ENCODE results near the gene TACC2. TPM values are rescaled to one million over a fixed set of nuclear protein-coding genes. Genes with fewer than 3 reads are reported as not detected.

TACC2 gene
- polyA plus RNA-seq, 4 donors, result 28.6 to 99.5 (median 77.2) TPM

Other genes with a start within 250 kb of the TACC2 start
- 10 to 100 TPM; 11.6 to 22.8 (median 11.9) TPM for gene ATE1, start 61.1 kb upstream of the TACC2 start, polyA plus RNA-seq
- gene NSMCE4A, start 13.9 kb upstream of the TACC2 start, polyA plus RNA-seq, result 10 to 100 TPM; 55.8 to 79.2 (median 63.8) TPM

All from small intestine (tissue), 4 donors.